GM18519 (cell line): ENCODE results near the gene INHBA.
A peak's percentile ranks its signal among the peaks of the same experiment; 100 is the strongest.

ENCODE experiments used
- ATAC-seq: cut with Tn5 transposase; IDR thresholded peaks from one replicate; pipeline ENCODE4 v1.9.1; 2021; ENCODE audit warnings: mild to moderate bottlenecking, moderate library complexity; ENCODE audit not compliant: unreplicated experiment, low FRiP score

The INHBA gene

GRCh38 chr7:41702635-41703371 is at the start of gene INHBA:
INHBA (minus strand) TSS chr7:41703090; CDS start chr7:41700374, 2,716 bp downstream.
- ATAC-seq = no peak

GRCh38 chr7:41752615-41753014 is 49.7 kb upstream of the INHBA start:
- no peak for ATAC-seq

GRCh38 chr7:41750661-41751540 is 48.0 kb upstream of the INHBA start:
- no peak for ATAC-seq

- no peak for ATAC-seq
Observed at GRCh38 chr7:41747961-41748360, 45.1 kb upstream of the INHBA start.

- no peak for ATAC-seq
Observed at GRCh38 chr7:41745451-41745850, 42.6 kb upstream of the INHBA start.

GRCh38 chr7:41744161-41744560 is 41.3 kb upstream of the INHBA start:
- no peak for ATAC-seq

GRCh38 chr7:41742401-41743020 is 39.6 kb upstream of the INHBA start:
- ATAC-seq = no peak

- ATAC-seq = no peak
Observed at GRCh38 chr7:41738806-41739205, 35.9 kb upstream of the INHBA start.

- no peak for ATAC-seq
Observed at GRCh38 chr7:41738336-41738735, 35.4 kb upstream of the INHBA start.

- no peak for ATAC-seq
Observed at GRCh38 chr7:41735206-41735605, 32.3 kb upstream of the INHBA start.

- no peak for ATAC-seq
Observed at GRCh38 chr7:41732843-41733306, 30.0 kb upstream of the INHBA start.

- ATAC-seq = no peak
Observed at GRCh38 chr7:41732436-41732785, 29.5 kb upstream of the INHBA start.

- ATAC-seq = peak; percentile 85
Observed at GRCh38 chr7:41731493-41732435, 28.9 kb upstream of the INHBA start.

- no peak for ATAC-seq
Observed at GRCh38 chr7:41730668-41731067, 27.8 kb upstream of the INHBA start.

- ATAC-seq = no peak
Observed at GRCh38 chr7:41730161-41730560, 27.3 kb upstream of the INHBA start.

- no peak for ATAC-seq
Observed at GRCh38 chr7:41729059-41729458, 26.2 kb upstream of the INHBA start.

GRCh38 chr7:41725013-41725412 is 22.1 kb upstream of the INHBA start:
- ATAC-seq = no peak

GRCh38 chr7:41720886-41721285 is 18.0 kb upstream of the INHBA start:
- ATAC-seq = no peak

- ATAC-seq = no peak
Observed at GRCh38 chr7:41720046-41720445, 17.2 kb upstream of the INHBA start.

GRCh38 chr7:41716691-41717090 is 13.8 kb upstream of the INHBA start:
- no peak for ATAC-seq
